A549 (cell line): Measurements from ENCODE around the gene PAQR7. TPM values are rescaled to one million over a fixed set of nuclear protein-coding genes. Genes with fewer than 3 reads are reported as not detected.

Experiments
- ATAC-seq, 2 experiments: fragments of 200-7000 bp in 1 of 2; fragments of >200 bp in 1 of 2; cut with Nextera tagmentation in 1 of 2; cut with Tn5 transposase in 1 of 2; 3 replicates each; pipeline versions ENCODE4 v1.8.0 to v1.9.1; 2018 to 2020; ENCODE audit warnings: mild to moderate bottlenecking in 1 of 2, moderate library complexity in 1 of 2
- CTCF ChIA-PET: fragments of 300-600 bp; sonication (Branson Sonifier 250); formaldehyde crosslinking; extraction: SDS; loops from one replicate; lab custom pipeline; 2021; ENCODE audit warnings: antibody characterized with exemption, inconsistent platforms; lab: Yijun Ruan, JAX
- POLR2A ChIA-PET: fragments of 350-600 bp; formaldehyde crosslinking; extraction: SDS; loops from one replicate; lab custom pipeline; 2021; ENCODE audit warnings: antibody characterized with exemption, inconsistent platforms; lab: Yijun Ruan, JAX
- DNase-seq, 2 experiments: peaks; one replicate each; pipeline versions ENCODE4 v3.0.0 to v3.0.0-alpha.2; 2011 to 2016; ENCODE audit warnings: low read depth in 1 of 2, low spot score in 1 of 2
- FAIRE-seq: peaks from 2 replicates; lab custom pipeline; 2011; peaks lifted over from hg19 to GRCh38; lab: Jason Lieb, UNC
- H3K27ac ChIP-seq, 2 experiments: fragments of >200 bp; sonication (Bioruptor Twin); formaldehyde crosslinking; 3 replicates each; pipeline ENCODE4 v1.5.1; 2016 to 2017
- H3K4me1 ChIP-seq: fragments of >200 bp; sonication (Bioruptor Twin); formaldehyde crosslinking; 3 replicates; pipeline ENCODE4 v1.6.1; 2016
- H3K4me2 ChIP-seq: fragments of >200 bp; sonication (Bioruptor Twin); formaldehyde crosslinking; 3 replicates; pipeline ENCODE4 v1.6.1; 2016
- H3K4me3 ChIP-seq: fragments of >200 bp; sonication (Bioruptor Twin); formaldehyde crosslinking; 3 replicates; pipeline ENCODE4 v1.5.1; 2016
- H3K9me3 ChIP-seq: fragments of >200 bp; sonication (Bioruptor Twin); formaldehyde crosslinking; 3 replicates; pipeline ENCODE4 v1.6.1; 2016
- BHLHE40 ChIP-seq: IDR thresholded peaks from 2 replicates; pipeline ENCODE4 v1.6.1; 2012; ENCODE audit warnings: low read depth, low read length, inconsistent platforms
- CBX2 ChIP-seq: fragments of 200-600 bp; sonication (generic); IDR thresholded peaks from 2 replicates; pipeline ENCODE4 v1.6.1; 2016; ENCODE audit warnings: low read depth, mild to moderate bottlenecking, borderline replicate concordance
- CEBPB ChIP-seq, 2 experiments: fragments of >200 bp in 1 of 2; sonication (Bioruptor Twin) in 1 of 2; formaldehyde crosslinking in 1 of 2; IDR thresholded peaks; 2 replicates each; pipeline ENCODE4 v1.6.1; 2012 to 2016
- ESRRA ChIP-seq: fragments of 150-350 bp; IDR thresholded peaks from 2 replicates; pipeline ENCODE4 v1.6.1; 2014; ENCODE audit warnings: mild to moderate bottlenecking, low read length, borderline replicate concordance
- FOSB ChIP-seq: fragments of 250-450 bp; sonication (Bioruptor Pico); IDR thresholded peaks from 2 replicates; pipeline ENCODE4 v1.5.0; 2020; ENCODE audit warnings: mild to moderate bottlenecking, moderate library complexity
- HOXB13 ChIP-seq: fragments of 250-450 bp; sonication (Bioruptor Pico); IDR thresholded peaks from 2 replicates; pipeline ENCODE4 v1.5.0; 2020; ENCODE audit warnings: low read depth, mild to moderate bottlenecking, moderate library complexity
- HOXB5 ChIP-seq: fragments of 250-450 bp; sonication (Bioruptor Pico); IDR thresholded peaks from 2 replicates; pipeline ENCODE4 v1.5.0; 2020; ENCODE audit warnings: mild to moderate bottlenecking, moderate library complexity
- JUN ChIP-seq, 2 experiments: fragments of >200 bp; sonication (Bioruptor Twin); formaldehyde crosslinking; IDR thresholded peaks; 2 replicates in 1 of 2; 3 replicates in 1 of 2; pipeline ENCODE4 v1.6.1; 2016 to 2017
- JUNB ChIP-seq: fragments of >200 bp; sonication (Bioruptor Twin); formaldehyde crosslinking; IDR thresholded peaks from 2 replicates; pipeline ENCODE4 v1.6.1; 2016
- MAFK ChIP-seq: fragments of 450-650 bp; IDR thresholded peaks from 2 replicates; pipeline ENCODE4 v1.6.1; 2014; ENCODE audit not compliant: partially characterized antibody
- MAZ ChIP-seq: fragments of 150-350 bp; IDR thresholded peaks from 2 replicates; pipeline ENCODE4 v1.6.1; 2014; ENCODE audit warnings: antibody characterized with exemption, low read depth, low read length, borderline replicate concordance
- MYC ChIP-seq: IDR thresholded peaks from 2 replicates; pipeline ENCODE4 v1.6.1; 2012; ENCODE audit warnings: mild to moderate bottlenecking, inconsistent platforms, low read length, improper control_type of control experiment, borderline replicate concordance
- NFE2L2 ChIP-seq: fragments of 150-350 bp; conservative IDR thresholded peaks from 2 replicates; pipeline ENCODE4 v1.6.1; 2014; ENCODE audit warnings: low read length
- NPAS2 ChIP-seq: fragments of 250-450 bp; sonication (Bioruptor Pico); IDR thresholded peaks from 2 replicates; pipeline ENCODE4 v1.8.0; 2022; ENCODE audit warnings: mild to moderate bottlenecking, moderate library complexity, borderline replicate concordance
- POLR2A ChIP-seq: IDR thresholded peaks from 2 replicates; pipeline ENCODE4 v1.6.1; 2012; ENCODE audit warnings: mild to moderate bottlenecking, low read length
- RARB ChIP-seq: fragments of 250-450 bp; sonication (Bioruptor Pico); IDR thresholded peaks from 2 replicates; pipeline ENCODE4 v1.8.0; 2021; ENCODE audit warnings: mild to moderate bottlenecking, moderate library complexity
- RFX5 ChIP-seq: fragments of 450-650 bp; IDR thresholded peaks from 2 replicates; pipeline ENCODE4 v1.7.1; 2014; ENCODE audit warnings: antibody characterized with exemption, mild to moderate bottlenecking, moderate library complexity
- RNF2 ChIP-seq: fragments of 200-600 bp; sonication (generic); IDR thresholded peaks from 2 replicates; pipeline ENCODE4 v1.6.1; 2016; ENCODE audit warnings: low read depth, mild to moderate bottlenecking, antibody characterized with exemption, moderate library complexity, borderline replicate concordance
- SMC3 ChIP-seq: fragments of >200 bp; sonication (Bioruptor Twin); formaldehyde crosslinking; IDR thresholded peaks from 3 replicates; pipeline ENCODE4 v1.6.1; 2018; ENCODE audit warnings: inconsistent platforms
- TFCP2L1 ChIP-seq: fragments of 250-450 bp; sonication (Bioruptor Pico); IDR thresholded peaks from 2 replicates; pipeline ENCODE4 v1.5.0; 2021; ENCODE audit warnings: mild to moderate bottlenecking
- ZNF302 ChIP-seq: fragments of 250-450 bp; sonication (Bioruptor Pico); IDR thresholded peaks from 2 replicates; pipeline ENCODE4 v1.9.0; 2021; ENCODE audit warnings: inconsistent platforms, mild to moderate bottlenecking, moderate library complexity
- WGBS: methylation state at CpG from one replicate; pipeline ENCODE4 v1.1.6; 2017; ENCODE audit errors: missing lambda C conversion rate; 5-methylcytosine and 5-hydroxymethylcytosine counted together
- polyA plus RNA-seq, 4 experiments: library from polyadenylated mRNA; depleted of rRNA in 3 of 4; stranded (reverse); fragments of >200 nt; fragmentation: RNase III in 1 of 4; extraction: RNeasy Plus Mini Kit Qiagen cat#74134 plus additional on column Dnase treatment in 1 of 4; gene quantifications; 2 replicates in 3 of 4; 3 replicates in 1 of 4; pipeline ENCODE4 v1.2.3, GENCODE V29; 2011 to 2017
- TF ChIP-seq, protein P1 (sequence below): fragments of >200 bp; sonication (Bioruptor Twin); formaldehyde crosslinking; IDR thresholded peaks from 3 replicates; pipeline ENCODE4 v1.6.1; 2016
- TF ChIP-seq, protein P2 (sequence below): fragments of >200 bp; sonication (Bioruptor Twin); formaldehyde crosslinking; IDR thresholded peaks from 2 replicates; pipeline ENCODE4 v1.6.1; 2016
- TF ChIP-seq, protein P3 (sequence below): fragments of 450-650 bp; IDR thresholded peaks from 2 replicates; pipeline ENCODE4 v1.6.1; 2014; ENCODE audit warnings: antibody characterized with exemption
- TF ChIP-seq, protein P4 (sequence below): fragments of 250-450 bp; sonication (Bioruptor Pico); IDR thresholded peaks from 2 replicates; pipeline ENCODE4 v1.5.0; 2020; ENCODE audit warnings: low read depth, mild to moderate bottlenecking, moderate library complexity
- TF ChIP-seq, protein P5 (sequence below): IDR thresholded peaks from 2 replicates; pipeline ENCODE4 v1.6.1; 2012
- TF ChIP-seq, protein P6 (sequence below): fragments of 250-450 bp; sonication (Bioruptor Pico); IDR thresholded peaks from 2 replicates; pipeline ENCODE4 v1.5.0; 2021; ENCODE audit warnings: mild to moderate bottlenecking, moderate library complexity, borderline replicate concordance

The PAQR7 gene
- polyA plus RNA-seq, 2 of the 4 experiments (the other 2 are of a cell fraction), result 2.3 to 6.0 TPM

DNA sequence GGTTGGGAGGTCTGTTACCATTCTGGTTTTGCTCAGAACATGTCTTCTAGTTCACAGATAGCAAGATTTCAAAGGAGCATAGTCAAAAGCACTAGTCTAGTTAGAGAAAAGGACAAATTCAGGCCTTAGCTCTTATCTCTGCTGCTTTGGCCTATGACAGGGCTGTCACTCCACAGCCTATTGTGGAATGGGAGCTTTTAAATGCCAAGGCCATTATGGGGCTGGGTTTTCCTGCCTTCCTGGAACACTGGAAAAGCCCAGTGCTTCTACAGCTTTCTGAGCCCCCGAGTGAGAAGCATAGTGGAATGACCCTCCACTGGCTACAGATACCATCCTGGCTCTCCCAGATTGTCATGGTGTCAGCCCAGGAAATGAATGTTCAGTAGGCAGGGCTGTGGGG, 46.5 kb downstream of the PAQR7 start:
- 89% methylated on average over 1 of the region's 1 CpG for WGBS
- ATAC-seq, result no peak
- TF ChIP-seq BHLHE40, result no peak
- TF ChIP-seq NPAS2 (CRISPR knock-in tag), result no peak
- TF ChIP-seq TFCP2L1 (CRISPR knock-in tag), result no peak
- no peak for TF ChIP-seq MAFK
- TF ChIP-seq, protein P1, sequence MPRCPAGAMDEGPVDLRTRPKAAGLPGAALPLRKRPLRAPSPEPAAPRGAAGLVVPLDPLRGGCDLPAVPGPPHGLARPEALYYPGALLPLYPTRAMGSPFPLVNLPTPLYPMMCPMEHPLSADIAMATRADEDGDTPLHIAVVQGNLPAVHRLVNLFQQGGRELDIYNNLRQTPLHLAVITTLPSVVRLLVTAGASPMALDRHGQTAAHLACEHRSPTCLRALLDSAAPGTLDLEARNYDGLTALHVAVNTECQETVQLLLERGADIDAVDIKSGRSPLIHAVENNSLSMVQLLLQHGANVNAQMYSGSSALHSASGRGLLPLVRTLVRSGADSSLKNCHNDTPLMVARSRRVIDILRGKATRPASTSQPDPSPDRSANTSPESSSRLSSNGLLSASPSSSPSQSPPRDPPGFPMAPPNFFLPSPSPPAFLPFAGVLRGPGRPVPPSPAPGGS, result no peak
- no peak for TF ChIP-seq MYC
- TF ChIP-seq, all 56 proteins: peak for 0
- Histone ChIP-seq H3K4me3 (no peak overlapping the region), H3K4me2 (no peak overlapping the region), H3K4me1 (0 out of 3 replicates have a peak, but pooled peaks cover 4% of the 10 kb centered on the region), H3K9me3 (no peaks in the 10 kb centered on the region), H3K27ac (no peak overlapping the region)
- no peak for DNase-seq
- FAIRE-seq, result no peak
- POLR2A ChIA-PET, result interaction anchor here (0.5 kb wide), 1 partner anchor 306 kb away, joined by 3 read pairs; no protein-coding TSS in a partner anchor
- CTCF ChIA-PET, result interaction anchor here (0.6 to 1.8 kb wide), 3 partner anchors 8 to 76 kb away, joined by 3 to 4 read pairs (median 3); partner anchors contain the start of gene MTFR1L

DNA sequence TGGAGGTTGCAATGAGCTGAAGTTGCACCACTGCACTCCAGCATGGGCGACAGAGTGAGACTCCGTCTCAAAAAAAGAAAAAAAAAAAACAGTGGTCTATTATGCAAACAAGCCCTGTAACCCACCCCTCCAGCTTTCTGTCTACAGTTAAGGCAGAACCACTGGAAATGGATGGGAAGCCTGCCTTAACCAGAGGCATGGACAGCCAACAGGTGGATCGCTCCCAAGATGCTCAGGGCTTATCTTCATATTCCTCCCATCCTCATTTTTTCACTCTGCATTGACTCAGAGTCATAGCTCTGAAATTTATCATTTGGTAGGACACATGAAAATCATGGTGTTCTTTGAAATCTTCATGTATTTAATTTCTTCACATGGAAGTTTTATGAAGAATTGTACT, 47.0 kb downstream of the PAQR7 start:
- Histone ChIP-seq H3K9me3 (no peaks in the 10 kb centered on the region), H3K4me1 (0 out of 3 replicates have a peak, but pooled peaks cover 4% of the 10 kb centered on the region)
- 90% methylated on average over 3 of the region's 3 CpGs for WGBS
- POLR2A ChIA-PET, result no interaction called here
- FAIRE-seq, result no peak
- TF ChIP-seq HOXB5 (no peak), SMC3 (no peak)
- TF ChIP-seq, all 56 proteins: peak for 0
- ATAC-seq (no peak), DNase-seq (no peak)
- CTCF ChIA-PET, result interaction anchor here (0.6 to 1.8 kb wide), 3 partner anchors 9 to 76 kb away, joined by 3 to 4 read pairs (median 3); partner anchors contain the start of gene MTFR1L
- H3K27ac ChIP-seq, result no peak overlapping the region
- no peak overlapping the region for H3K4me3 ChIP-seq
- H3K4me2 ChIP-seq, result no peak overlapping the region

DNA sequence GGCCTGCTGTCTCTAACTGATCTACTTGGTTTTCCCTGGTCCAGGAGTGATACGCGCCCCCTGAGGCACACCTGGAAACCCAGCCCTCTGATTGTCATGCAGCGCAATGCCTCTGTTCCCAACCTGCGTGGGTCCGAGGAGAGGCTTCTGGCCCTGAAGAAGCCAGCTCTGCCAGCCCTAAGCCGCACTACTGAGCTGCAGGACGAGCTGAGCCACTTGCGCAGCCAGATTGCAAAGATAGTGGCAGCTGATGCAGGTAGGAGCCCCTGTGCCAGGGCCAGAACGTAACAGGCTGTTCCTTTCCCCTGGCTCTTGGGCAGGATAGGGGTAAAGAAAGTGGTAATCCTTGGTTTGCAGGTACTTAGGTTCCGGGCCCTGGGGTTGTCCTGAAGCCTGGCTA, 48.9 kb downstream of the PAQR7 start:
- CTCF ChIA-PET, result interaction anchor here (1.4 kb wide), 1 partner anchor 65 kb away, joined by 3 read pairs; no protein-coding TSS in a partner anchor
- H3K27ac ChIP-seq, result no peak overlapping the region
- DNase-seq (no peak), FAIRE-seq (no peak), ATAC-seq (no peak)
- TF ChIP-seq HOXB5, result no peak
- no peak for TF ChIP-seq JUN (IDR thresholded peaks at IDR 0.05)
- no peak for TF ChIP-seq HOXB13 (CRISPR knock-in tag)
- TF ChIP-seq, protein P2, sequence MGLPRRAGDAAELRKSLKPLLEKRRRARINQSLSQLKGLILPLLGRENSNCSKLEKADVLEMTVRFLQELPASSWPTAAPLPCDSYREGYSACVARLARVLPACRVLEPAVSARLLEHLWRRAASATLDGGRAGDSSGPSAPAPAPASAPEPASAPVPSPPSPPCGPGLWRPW, result no peak
- TF ChIP-seq, protein P3, sequence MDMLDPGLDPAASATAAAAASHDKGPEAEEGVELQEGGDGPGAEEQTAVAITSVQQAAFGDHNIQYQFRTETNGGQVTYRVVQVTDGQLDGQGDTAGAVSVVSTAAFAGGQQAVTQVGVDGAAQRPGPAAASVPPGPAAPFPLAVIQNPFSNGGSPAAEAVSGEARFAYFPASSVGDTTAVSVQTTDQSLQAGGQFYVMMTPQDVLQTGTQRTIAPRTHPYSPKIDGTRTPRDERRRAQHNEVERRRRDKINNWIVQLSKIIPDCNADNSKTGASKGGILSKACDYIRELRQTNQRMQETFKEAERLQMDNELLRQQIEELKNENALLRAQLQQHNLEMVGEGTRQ, result no peak
- TF ChIP-seq RARB (CRISPR knock-in tag), result no peak
- no peak for TF ChIP-seq MYC
- TF ChIP-seq RFX5, result no peak
- no peak for TF ChIP-seq NFE2L2
- TF ChIP-seq MAZ, result no peak
- H3K4me1 ChIP-seq, result 0 out of 3 replicates have a peak, but pooled peaks cover 4% of the 10 kb centered on the region
- H3K4me3 ChIP-seq, result no peak overlapping the region
- POLR2A ChIA-PET, result no interaction called here
- no peak overlapping the region for H3K4me2 ChIP-seq
- 94% methylated on average over 10 of the region's 10 CpGs for WGBS
- no peaks in the 10 kb centered on the region for H3K9me3 ChIP-seq

DNA sequence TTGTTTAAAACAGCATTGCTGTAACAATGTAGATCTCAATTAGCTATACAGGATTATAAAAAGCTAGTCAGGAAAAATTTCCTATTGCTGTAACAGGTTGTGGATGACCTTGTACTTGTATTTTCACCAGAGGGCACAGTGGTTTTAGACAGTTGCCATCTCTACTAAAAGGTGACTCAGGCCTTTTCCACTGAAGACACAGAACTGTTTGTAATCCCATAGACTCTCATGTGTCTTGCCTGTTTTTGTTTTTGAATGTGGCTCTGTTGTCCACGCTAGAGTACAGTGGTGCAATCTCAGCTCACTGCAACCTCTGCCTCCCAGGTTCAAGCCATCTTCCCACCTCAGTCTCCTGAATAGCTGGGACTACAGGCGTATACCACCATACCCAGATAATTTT, 49.9 kb downstream of the PAQR7 start:
- no peak overlapping the region for H3K4me3 ChIP-seq
- FAIRE-seq, result no peak
- POLR2A ChIA-PET, result no interaction called here
- H3K9me3 ChIP-seq, result no peaks in the 10 kb centered on the region
- 79% methylated on average over 2 of the region's 2 CpGs for WGBS
- H3K4me1 ChIP-seq, result peaks cover 9% of the 10 kb centered on the region; the same call in 1 of the 3 replicates
- H3K4me2 ChIP-seq, result no peak overlapping the region
- CTCF ChIA-PET, result interaction anchor here (0.8 to 1.0 kb wide), 2 partner anchors 15 to 28 kb away, joined by 3 read pairs; no protein-coding TSS in a partner anchor
- no peak overlapping the region for H3K27ac ChIP-seq
- ATAC-seq, result no peak
- DNase-seq, result no peak
- TF ChIP-seq ESRRA (no peak), HOXB13 (CRISPR knock-in tag) (no peak), RNF2 (no peak), FOSB (CRISPR knock-in tag) (no peak), JUNB (no peak), POLR2A (no peak), ZNF302 (CRISPR knock-in tag) (no peak), CBX2 (no peak), CEBPB (IDR thresholded peaks at IDR 0.05) (no peak), SMC3 (no peak), RFX5 (no peak), MAFK (no peak)
- TF ChIP-seq, protein P4, sequence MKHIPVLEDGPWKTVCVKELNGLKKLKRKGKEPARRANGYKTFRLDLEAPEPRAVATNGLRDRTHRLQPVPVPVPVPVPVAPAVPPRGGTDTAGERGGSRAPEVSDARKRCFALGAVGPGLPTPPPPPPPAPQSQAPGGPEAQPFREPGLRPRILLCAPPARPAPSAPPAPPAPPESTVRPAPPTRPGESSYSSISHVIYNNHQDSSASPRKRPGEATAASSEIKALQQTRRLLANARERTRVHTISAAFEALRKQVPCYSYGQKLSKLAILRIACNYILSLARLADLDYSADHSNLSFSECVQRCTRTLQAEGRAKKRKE, result no peak
- TF ChIP-seq, protein P5, sequence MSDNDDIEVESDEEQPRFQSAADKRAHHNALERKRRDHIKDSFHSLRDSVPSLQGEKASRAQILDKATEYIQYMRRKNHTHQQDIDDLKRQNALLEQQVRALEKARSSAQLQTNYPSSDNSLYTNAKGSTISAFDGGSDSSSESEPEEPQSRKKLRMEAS, result no peak
- TF ChIP-seq, protein P6, sequence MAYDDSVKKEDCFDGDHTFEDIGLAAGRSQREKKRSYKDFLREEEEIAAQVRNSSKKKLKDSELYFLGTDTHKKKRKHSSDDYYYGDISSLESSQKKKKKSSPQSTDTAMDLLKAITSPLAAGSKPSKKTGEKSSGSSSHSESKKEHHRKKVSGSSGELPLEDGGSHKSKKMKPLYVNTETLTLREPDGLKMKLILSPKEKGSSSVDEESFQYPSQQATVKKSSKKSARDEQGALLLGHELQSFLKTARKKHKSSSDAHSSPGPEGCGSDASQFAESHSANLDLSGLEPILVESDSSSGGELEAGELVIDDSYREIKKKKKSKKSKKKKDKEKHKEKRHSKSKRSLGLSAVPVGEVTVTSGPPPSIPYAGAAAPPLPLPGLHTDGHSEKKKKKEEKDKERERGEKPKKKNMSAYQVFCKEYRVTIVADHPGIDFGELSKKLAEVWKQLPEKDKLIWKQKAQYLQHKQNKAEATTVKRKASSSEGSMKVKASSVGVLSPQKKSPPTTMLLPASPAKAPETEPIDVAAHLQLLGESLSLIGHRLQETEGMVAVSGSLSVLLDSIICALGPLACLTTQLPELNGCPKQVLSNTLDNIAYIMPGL (CRISPR knock-in tag), result no peak
